ENCODE measurements around the gene CAPN12.

The CAPN12 gene

DNA sequence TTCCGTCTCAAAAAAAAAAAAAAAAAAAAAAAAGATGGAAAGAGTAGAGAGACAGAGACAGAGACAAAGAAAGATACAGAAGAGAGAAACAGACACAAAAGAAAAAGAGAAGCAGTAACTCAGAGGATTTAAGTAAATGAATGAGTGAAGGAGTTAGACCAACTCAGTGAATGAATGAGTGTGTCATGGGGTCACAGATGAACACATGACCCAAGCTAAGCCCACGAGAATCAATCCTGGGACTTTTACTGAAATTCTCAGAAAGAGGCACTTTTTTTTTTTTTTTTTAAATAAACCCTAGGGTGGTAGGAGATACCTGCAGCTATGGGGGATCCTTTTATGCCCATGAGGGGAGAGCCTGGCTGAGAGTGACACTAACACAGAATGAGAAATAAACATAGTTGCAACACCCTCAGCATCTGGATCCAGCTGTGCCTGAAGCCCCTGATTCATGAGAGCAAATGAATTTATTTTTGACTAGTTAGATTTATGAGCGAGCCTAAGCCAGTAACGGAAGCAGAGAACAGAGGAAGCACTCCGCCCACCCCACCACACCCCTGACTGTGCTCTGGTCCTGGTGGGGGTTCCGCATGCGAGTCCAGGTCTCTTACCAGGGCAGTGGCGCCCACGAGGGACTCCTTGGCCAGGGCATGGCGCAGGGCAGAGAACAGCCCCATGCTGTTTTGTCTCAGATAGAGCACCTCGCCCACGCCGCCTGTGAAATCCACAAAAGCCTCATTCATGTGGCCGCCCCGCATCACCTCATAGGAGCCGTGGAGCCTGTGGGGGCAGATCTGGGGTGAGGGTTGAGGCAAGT, 4.6 kb downstream of the CAPN12 start:
- no peak for DNase-seq (ENCODE audit: low read depth)
- no peak for TF ChIP-seq CTCF (conservative IDR thresholded peaks at IDR 0.05; ENCODE audit: control insufficient read depth, insufficient read depth, low read depth, low read length)
- no peak overlapping the region for H3K4me3 ChIP-seq (ENCODE audit: control insufficient read depth, low read depth, low read length)

GRCh38 chr19:38737921-38738737, 6.1 kb downstream of the CAPN12 start:
- no peak for TF ChIP-seq CTCF (conservative IDR thresholded peaks at IDR 0.05; ENCODE audit: control insufficient read depth, insufficient read depth, low read depth, low read length)
- no peak overlapping the region for H3K4me3 ChIP-seq (ENCODE audit: control insufficient read depth, low read depth, low read length)
- no peak for DNase-seq (ENCODE audit: low read depth)

DNA sequence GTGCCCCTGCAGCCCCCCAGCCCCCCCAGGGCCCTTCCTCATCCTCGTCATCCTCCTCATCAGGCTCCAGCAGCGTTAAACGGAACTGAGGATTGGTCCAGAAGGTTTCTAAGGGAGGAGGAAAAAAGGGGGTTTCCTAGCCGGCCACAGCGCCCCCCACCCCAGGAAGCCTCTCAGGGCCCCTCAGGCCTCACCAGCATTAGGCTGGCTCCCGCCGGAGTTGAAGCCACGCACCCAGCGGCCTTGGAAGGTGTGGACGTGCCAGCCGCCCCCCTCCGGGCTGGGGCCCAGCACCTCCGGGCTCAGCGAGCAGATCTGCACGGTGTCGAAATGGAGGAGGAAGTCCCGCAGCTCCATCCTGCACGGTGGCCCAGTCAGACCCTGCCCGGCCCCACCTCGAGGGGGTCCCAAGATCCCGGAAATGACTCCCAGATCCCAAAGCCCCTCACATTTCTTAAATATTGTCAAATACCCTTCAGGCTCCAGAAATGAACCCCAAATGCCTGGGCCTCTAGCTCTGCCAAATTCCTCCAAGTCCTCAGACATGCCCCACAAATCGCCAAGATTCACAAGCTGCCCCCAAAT, 6.9 kb downstream of the CAPN12 start:
- no peak for DNase-seq (ENCODE audit: low read depth)
- no peak for TF ChIP-seq CTCF (conservative IDR thresholded peaks at IDR 0.05; ENCODE audit: control insufficient read depth, insufficient read depth, low read depth, low read length)
- H3K4me3 ChIP-seq (ENCODE audit: control insufficient read depth, low read depth, low read length) = no peak overlapping the region

DNA sequence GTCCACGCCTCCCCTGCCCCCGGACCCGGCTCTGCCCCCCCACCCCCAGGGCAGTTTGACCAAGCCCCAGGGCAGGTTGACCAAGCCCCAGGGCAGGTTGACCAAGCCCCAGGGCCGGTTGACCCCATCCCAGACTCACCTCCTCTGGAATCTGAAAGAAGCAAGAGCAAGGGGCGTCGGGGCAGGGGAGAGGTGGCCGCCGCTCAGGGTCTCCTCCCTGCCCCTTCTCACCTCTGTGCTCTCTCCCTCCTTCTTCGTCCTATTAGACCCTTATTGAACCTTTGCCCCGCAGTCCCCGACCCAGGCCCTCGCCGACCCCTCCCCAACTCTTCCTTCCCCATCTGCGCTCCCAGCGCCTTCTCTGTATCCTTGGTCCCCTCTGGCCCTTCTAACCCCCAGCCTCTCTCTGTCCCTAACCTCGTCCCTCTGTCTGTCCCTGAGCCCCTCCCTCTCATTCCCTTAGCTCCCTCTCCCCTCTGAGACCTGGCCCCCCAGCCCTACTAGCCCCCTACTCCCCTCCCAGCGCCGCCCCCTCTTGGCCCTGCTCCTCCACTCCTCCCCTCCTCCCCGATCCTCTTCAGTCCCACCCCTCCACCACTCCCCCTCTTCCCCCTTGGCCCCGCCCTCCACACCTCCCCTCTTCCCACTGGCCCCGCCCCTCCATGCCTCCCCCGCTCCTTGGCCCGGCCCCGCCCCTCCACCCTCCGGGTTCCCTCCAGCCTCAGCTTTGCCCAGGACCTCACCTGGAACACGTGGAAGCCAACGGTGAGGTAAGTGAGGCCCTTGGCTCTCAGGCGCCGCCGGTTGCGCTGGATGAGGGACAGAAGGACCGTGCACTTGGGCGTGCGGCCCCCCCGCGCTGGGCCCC, 7.6 kb downstream of the CAPN12 start:
- TF ChIP-seq CTCF (conservative IDR thresholded peaks at IDR 0.05; ENCODE audit: control insufficient read depth, insufficient read depth, low read depth, low read length) = no peak
- peak; percentile 12 for DNase-seq (ENCODE audit: low read depth)
- H3K4me3 ChIP-seq (ENCODE audit: control insufficient read depth, low read depth, low read length) = no peak overlapping the region

- H3K4me3 ChIP-seq (ENCODE audit: control insufficient read depth, low read depth, low read length) = peak overlapping the region; percentile 9
- TF ChIP-seq CTCF (conservative IDR thresholded peaks at IDR 0.05; ENCODE audit: control insufficient read depth, insufficient read depth, low read depth, low read length) = no peak
- peak; percentile 15 for DNase-seq (ENCODE audit: low read depth)
These were observed 8.2 kb downstream of the CAPN12 start for GRCh38 chr19:38736036-38736412.

GRCh38 chr19:38735257-38735686, 9.0 kb downstream of the CAPN12 start:
- no peak for DNase-seq (ENCODE audit: low read depth)
- no peak overlapping the region for H3K4me3 ChIP-seq (ENCODE audit: control insufficient read depth, low read depth, low read length)
- no peak for TF ChIP-seq CTCF (conservative IDR thresholded peaks at IDR 0.05; ENCODE audit: control insufficient read depth, insufficient read depth, low read depth, low read length)
